B cell (primary cell): ENCODE results near the gene C11orf54.

Source experiments
- EZH2 ChIP-seq: IDR thresholded peaks from 2 replicates; pipeline ENCODE4 v1.6.1; 2012; ENCODE audit warnings: borderline replicate concordance, low read depth, mild to moderate bottlenecking, moderate library complexity, low read length; ENCODE audit not compliant: insufficient read depth, poor library complexity, severe bottlenecking
- TF ChIP-seq, protein P1 (sequence below): fragments of 200-600 bp; IDR thresholded peaks from one replicate; pipeline ENCODE4 v1.8.0; 2022; ENCODE audit warnings: antibody characterized with exemption, mild to moderate bottlenecking

GRCh38 chr11:93733474-93733873 is 8.0 kb upstream of the C11orf54 start:
- TF ChIP-seq, protein P1, sequence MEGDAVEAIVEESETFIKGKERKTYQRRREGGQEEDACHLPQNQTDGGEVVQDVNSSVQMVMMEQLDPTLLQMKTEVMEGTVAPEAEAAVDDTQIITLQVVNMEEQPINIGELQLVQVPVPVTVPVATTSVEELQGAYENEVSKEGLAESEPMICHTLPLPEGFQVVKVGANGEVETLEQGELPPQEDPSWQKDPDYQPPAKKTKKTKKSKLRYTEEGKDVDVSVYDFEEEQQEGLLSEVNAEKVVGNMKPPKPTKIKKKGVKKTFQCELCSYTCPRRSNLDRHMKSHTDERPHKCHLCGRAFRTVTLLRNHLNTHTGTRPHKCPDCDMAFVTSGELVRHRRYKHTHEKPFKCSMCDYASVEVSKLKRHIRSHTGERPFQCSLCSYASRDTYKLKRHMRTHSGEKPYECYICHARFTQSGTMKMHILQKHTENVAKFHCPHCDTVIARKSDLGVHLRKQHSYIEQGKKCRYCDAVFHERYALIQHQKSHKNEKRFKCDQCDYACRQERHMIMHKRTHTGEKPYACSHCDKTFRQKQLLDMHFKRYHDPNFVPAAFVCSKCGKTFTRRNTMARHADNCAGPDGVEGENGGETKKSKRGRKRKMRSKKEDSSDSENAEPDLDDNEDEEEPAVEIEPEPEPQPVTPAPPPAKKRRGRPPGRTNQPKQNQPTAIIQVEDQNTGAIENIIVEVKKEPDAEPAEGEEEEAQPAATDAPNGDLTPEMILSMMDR: no peak
- no peak for TF ChIP-seq EZH2
